SK-N-SH (cell line): ENCODE data around the gene ERVMER34-1.

ENCODE experiments used
- RAD21 ChIP-seq: IDR thresholded peaks from 2 replicates; pipeline ENCODE4 v1.6.1; 2012; ENCODE audit warnings: mild to moderate bottlenecking, low read length
- SMC3 ChIP-seq: IDR thresholded peaks from 2 replicates; pipeline ENCODE4 v1.6.1; 2012; ENCODE audit warnings: low read depth, low read length, improper control_type of control experiment
- TF ChIP-seq, protein P1 (sequence below): IDR thresholded peaks from 2 replicates; pipeline ENCODE4 v1.6.1; 2012; ENCODE audit warnings: mild to moderate bottlenecking, low read depth, low read length, moderate library complexity

DNA sequence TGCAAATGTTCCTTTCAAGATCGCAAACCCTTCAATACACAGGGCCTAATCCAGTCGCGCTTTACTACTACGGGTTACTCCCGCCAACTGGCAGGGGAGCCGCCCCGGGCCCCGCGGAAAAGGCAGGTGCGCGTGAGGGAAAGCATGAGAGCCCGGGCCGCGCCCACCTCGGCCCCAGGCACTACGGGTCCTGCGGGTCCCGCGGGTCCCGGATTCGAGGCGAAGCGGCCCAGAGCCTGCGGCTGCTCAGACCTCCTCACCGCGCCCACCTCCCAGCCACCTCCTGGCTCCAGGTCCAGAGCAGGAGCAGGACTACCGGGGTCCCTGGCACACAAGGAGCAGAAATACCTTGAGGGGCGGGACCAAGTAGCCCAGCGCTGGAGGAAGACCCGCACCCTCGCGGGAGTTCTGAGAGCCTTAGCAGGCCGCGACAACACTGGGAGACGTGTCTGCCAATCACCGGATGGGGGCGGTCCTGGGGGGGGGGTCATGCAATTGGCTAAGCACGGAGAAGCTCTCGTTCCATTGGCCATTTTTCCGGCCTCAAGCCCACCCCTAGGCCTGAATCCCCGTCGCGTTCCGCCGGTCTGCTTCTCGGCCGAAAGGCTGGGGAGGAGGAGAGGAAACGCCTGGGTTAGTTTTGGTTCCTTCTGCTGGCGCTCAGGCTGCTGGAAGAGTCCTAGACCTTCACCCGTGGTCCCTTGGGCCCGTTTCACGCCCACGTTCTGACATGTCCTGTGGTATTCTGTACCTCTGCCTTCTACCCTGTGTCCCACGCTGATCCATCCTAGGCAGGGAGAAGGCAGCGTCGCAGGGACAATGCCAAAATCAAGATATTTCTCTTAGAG lies 29.0 kb downstream of the ERVMER34-1 start:
- TF ChIP-seq SMC3 (no peak), RAD21 (0 out of 2 replicates have a peak, but pooled peaks have one; percentile 16)
- TF ChIP-seq, protein P1, sequence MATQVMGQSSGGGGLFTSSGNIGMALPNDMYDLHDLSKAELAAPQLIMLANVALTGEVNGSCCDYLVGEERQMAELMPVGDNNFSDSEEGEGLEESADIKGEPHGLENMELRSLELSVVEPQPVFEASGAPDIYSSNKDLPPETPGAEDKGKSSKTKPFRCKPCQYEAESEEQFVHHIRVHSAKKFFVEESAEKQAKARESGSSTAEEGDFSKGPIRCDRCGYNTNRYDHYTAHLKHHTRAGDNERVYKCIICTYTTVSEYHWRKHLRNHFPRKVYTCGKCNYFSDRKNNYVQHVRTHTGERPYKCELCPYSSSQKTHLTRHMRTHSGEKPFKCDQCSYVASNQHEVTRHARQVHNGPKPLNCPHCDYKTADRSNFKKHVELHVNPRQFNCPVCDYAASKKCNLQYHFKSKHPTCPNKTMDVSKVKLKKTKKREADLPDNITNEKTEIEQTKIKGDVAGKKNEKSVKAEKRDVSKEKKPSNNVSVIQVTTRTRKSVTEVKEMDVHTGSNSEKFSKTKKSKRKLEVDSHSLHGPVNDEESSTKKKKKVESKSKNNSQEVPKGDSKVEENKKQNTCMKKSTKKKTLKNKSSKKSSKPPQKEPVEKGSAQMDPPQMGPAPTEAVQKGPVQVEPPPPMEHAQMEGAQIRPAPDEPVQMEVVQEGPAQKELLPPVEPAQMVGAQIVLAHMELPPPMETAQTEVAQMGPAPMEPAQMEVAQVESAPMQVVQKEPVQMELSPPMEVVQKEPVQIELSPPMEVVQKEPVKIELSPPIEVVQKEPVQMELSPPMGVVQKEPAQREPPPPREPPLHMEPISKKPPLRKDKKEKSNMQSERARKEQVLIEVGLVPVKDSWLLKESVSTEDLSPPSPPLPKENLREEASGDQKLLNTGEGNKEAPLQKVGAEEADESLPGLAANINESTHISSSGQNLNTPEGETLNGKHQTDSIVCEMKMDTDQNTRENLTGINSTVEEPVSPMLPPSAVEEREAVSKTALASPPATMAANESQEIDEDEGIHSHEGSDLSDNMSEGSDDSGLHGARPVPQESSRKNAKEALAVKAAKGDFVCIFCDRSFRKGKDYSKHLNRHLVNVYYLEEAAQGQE, result no peak
